Thyroid gland (tissue), 4 donors: Measurements from ENCODE around the gene TRIM41. TPM values are rescaled to one million over a fixed set of nuclear protein-coding genes. Genes with fewer than 3 reads are reported as not detected.
"Not testable (repeated sequence)": the region's sequence is repeated elsewhere in the genome, so short reads cannot be mapped to it uniquely, and the experiment has no call there.

Experiments used
- DNase-seq, 2 donors: peaks; one replicate each; pipeline ENCODE4 v3.0.0-alpha.2; 2019
- H3K27ac ChIP-seq, 3 donors: fragments of 200-600 bp; sonication (generic); 1 replicate in 2 of 3; 2 replicates in 1 of 3; pipeline ENCODE4 v1.5.1; 2016 to 2019; ENCODE audit warnings: mild to moderate bottlenecking in 1 of 3, moderate library complexity in 1 of 3
- H3K27me3 ChIP-seq: fragments of 200-600 bp; sonication (generic); one replicate; pipeline ENCODE4 v1.5.1; 2019
- H3K36me3 ChIP-seq, 2 donors: fragments of 200-600 bp; sonication (generic); one replicate each; pipeline ENCODE4 v1.5.1; 2016 to 2019
- H3K4me1 ChIP-seq, 2 donors: fragments of 200-600 bp; sonication (generic); one replicate each; pipeline ENCODE4 v1.5.1; 2017 to 2019
- H3K4me3 ChIP-seq, 3 donors: fragments of 200-600 bp; sonication (generic); replicated peaks in 1 of 3; 1 replicate in 2 of 3; 2 replicates in 1 of 3; pipeline ENCODE4 v1.5.1; 2016; ENCODE audit warnings: mild to moderate bottlenecking in 1 of 3
- H3K9me3 ChIP-seq: fragments of 200-600 bp; sonication (generic); one replicate; pipeline ENCODE4 v1.5.1; 2017
- CTCF ChIP-seq, 6 experiments: fragments of 200-600 bp in 3 of 6; fragments of 450-650 bp in 3 of 6; sonication (generic) in 3 of 6; IDR thresholded peaks; one replicate each; pipeline ENCODE4 v1.5.1; 2016 to 2019; ENCODE audit warnings: antibody characterized with exemption in 6 of 6, mild to moderate bottlenecking in 2 of 6, inconsistent platforms in 1 of 6, moderate library complexity in 1 of 6
- POLR2A ChIP-seq, 2 donors: fragments of 450-650 bp; IDR thresholded peaks; one replicate each; pipeline ENCODE4 v1.6.1; 2017; ENCODE audit warnings: antibody characterized with exemption in 2 of 2, mild to moderate bottlenecking in 2 of 2, moderate library complexity in 1 of 2
- WGBS, 2 donors: methylation state at CpG; one replicate each; pipeline ENCODE4 v1.1.5; 2017; 5-methylcytosine and 5-hydroxymethylcytosine counted together
- intact Hi-C: fragments of 100-400 bp; cut with DNase I; formaldehyde crosslinking; loops from one replicate; pipeline ENCODE4 v1.15.1; 2023
- total RNA-seq, 4 donors: library from RNA; depleted of rRNA; stranded (reverse); fragments of >200 nt; gene quantifications; one replicate each; pipeline ENCODE4 v1.2.3, GENCODE V29; 2016

TRIM41 gene
- total RNA-seq, 4 donors from 2014 or later = 18.8 to 31.1 (median 22.8) TPM

GRCh38 chr5:181267291-181267904 is 44.3 kb downstream of the TRIM41 start:
- TF ChIP-seq CTCF (IDR thresholded peaks at IDR 0.05) = peak in 2 of 6 experiments; percentile 24 to 35
- H3K4me1 ChIP-seq, H3K27ac ChIP-seq, H3K36me3 ChIP-seq, H3K27me3 ChIP-seq, H3K4me3 ChIP-seq, H3K9me3 ChIP-seq, intact Hi-C loops: not testable (repeated sequence)
- peak in 1 of 2 donors; percentile 26 for DNase-seq
- 45% methylated on average over 8 of the region's 8 CpGs for WGBS, 2 donors

- intact Hi-C loops, H3K36me3 ChIP-seq, H3K9me3 ChIP-seq, H3K4me3 ChIP-seq, H3K4me1 ChIP-seq, H3K27me3 ChIP-seq, H3K27ac ChIP-seq, DNase-seq: not testable (repeated sequence)
- WGBS, 2 donors = 80 to 86% methylated on average over 12 of the region's 12 CpGs
Measured at GRCh38 chr5:181267907-181268306, 44.8 kb downstream of the TRIM41 start.

- Histone ChIP-seq H3K4me3 (no peak overlapping the region), H3K9me3 (no peaks in the 10 kb centered on the region), H3K27me3 (no peaks in the 10 kb centered on the region), H3K36me3 (no peaks in the 10 kb centered on the region), H3K27ac (no peak overlapping the region), H3K4me1 (no peaks in the 10 kb centered on the region)
- WGBS, 2 donors = 91 to 92% methylated on average over 3 of the region's 3 CpGs
- TF ChIP-seq CTCF (IDR thresholded peaks at IDR 0.05) = no peak
- TF ChIP-seq POLR2A (IDR thresholded peaks at IDR 0.05) = no peak
- DNase-seq = no peak
- intact Hi-C loops = no loop called here
Measured at GRCh38 chr5:181271081-181271480, 48.0 kb downstream of the TRIM41 start.

GRCh38 chr5:181273433-181273744 is 50.3 kb downstream of the TRIM41 start:
- H3K4me3 ChIP-seq, H3K27ac ChIP-seq, H3K36me3 ChIP-seq, intact Hi-C loops, H3K4me1 ChIP-seq, H3K9me3 ChIP-seq, H3K27me3 ChIP-seq: not testable (repeated sequence)
- peak in 3 of 6 experiments; percentile 10 to 48 (median 29) for TF ChIP-seq CTCF (IDR thresholded peaks at IDR 0.05)
- WGBS, 2 donors = 33 to 44% methylated on average over 14 to 15 of the region's 28 CpGs
- peak in 1 of 2 donors; percentile 32 for DNase-seq

GRCh38 chr5:181280251-181280762 is 57.2 kb downstream of the TRIM41 start:
- intact Hi-C loops = no loop called here
- H3K9me3 ChIP-seq = no peaks in the 10 kb centered on the region
- H3K4me1 ChIP-seq = no peaks in the 10 kb centered on the region
- no peaks in the 10 kb centered on the region for H3K27me3 ChIP-seq
- H3K27ac ChIP-seq = no peak overlapping the region
- H3K36me3 ChIP-seq = no peaks in the 10 kb centered on the region
- no peak for DNase-seq
- no peak overlapping the region for H3K4me3 ChIP-seq
- TF ChIP-seq CTCF (IDR thresholded peaks at IDR 0.05) = no peak
- no peak for TF ChIP-seq POLR2A (IDR thresholded peaks at IDR 0.05)
- WGBS, 2 donors = 87 to 91% methylated on average over 7 of the region's 7 CpGs
